HFF-Myc (cell line): ENCODE measurements around the gene PID1.

Source experiments
- DNase-seq: peaks from one replicate; pipeline ENCODE4 v3.0.0-alpha.2; 2011; ENCODE audit warnings: low read depth; ENCODE audit errors: extremely low read depth
- H3K4me3 ChIP-seq: replicated peaks from 2 replicates; pipeline ENCODE4 v1.5.1; 2011; ENCODE audit warnings: low read depth, mild to moderate bottlenecking, control low read depth, low read length
- CTCF ChIP-seq: IDR thresholded peaks from 2 replicates; pipeline ENCODE4 v1.5.1; 2012; ENCODE audit warnings: mild to moderate bottlenecking, low read depth, low read length, control low read depth; ENCODE audit errors: missing control alignments

PID1 gene

DNA sequence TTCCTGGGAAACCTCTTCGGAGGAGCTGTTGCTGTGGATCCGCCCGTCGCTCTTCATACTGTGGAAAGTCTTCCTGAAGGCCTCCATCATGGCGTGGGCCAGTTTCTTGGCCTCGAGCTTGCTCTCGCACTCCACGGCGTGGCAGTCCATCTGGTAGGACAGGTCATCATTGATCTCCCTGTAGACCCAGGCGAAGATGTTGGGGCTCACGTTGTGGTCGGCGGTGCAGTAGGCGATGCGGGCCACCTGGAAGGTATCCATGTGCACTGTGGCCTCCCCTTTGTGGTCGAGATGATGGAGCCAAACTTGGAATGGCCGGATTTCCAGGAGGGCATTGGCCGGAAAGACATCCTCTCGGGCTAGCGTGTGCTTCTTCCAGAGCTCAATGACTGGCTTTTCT lies 245.4 kb downstream of the PID1 start:
- no peak overlapping the region for H3K4me3 ChIP-seq
- no peak for DNase-seq
- no peak for TF ChIP-seq CTCF

DNA sequence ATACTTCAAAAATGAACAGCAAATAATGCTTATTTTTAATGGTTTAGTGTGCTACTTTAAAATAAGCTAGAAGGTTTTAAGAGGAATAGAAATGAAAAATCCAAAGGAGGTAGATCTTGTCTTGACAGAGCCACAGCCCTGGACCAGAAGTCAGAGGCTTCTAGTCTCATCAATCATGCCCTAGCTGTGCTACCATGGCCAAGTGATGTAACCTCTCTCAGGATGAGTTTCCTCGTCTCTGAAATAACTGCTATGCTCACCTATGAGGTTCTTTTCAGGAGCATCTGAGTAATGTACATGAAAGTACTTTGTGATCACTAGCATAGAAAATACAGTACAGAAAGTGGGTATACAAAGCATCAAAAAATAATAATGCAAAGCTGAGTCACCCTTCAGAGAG lies 248.4 kb downstream of the PID1 start:
- no peak for DNase-seq
- TF ChIP-seq CTCF: no peak

DNA sequence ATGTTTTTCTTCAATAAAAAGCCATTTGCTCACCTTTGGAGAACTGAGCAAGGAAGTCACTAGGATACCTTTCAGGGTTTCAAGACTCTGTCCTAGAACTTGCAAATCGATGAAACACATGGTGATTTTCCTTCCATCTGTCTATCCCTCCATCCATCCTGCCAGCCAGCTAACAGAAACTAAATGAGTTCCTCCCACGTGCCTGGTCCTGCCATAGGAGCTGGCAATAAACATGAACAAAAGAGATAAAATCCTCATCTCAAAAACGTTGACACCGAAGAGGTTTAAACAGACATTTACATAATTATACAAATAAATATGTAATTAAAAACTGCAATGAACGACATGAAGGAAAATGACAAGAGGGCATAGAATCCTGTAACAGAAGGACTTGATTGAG lies 249.0 kb downstream of the PID1 start:
- DNase-seq: no peak
- no peak for TF ChIP-seq CTCF

More for the DNA sequence above, 248.4 kb downstream of the PID1 start:
- no peak overlapping the region for H3K4me3 ChIP-seq

GRCh38 chr2:229009816-229010215 lies 261.3 kb downstream of the PID1 start:
- no peak for TF ChIP-seq CTCF
- no peak for DNase-seq

More for the DNA sequence above, 249.0 kb downstream of the PID1 start:
- no peak overlapping the region for H3K4me3 ChIP-seq

DNA sequence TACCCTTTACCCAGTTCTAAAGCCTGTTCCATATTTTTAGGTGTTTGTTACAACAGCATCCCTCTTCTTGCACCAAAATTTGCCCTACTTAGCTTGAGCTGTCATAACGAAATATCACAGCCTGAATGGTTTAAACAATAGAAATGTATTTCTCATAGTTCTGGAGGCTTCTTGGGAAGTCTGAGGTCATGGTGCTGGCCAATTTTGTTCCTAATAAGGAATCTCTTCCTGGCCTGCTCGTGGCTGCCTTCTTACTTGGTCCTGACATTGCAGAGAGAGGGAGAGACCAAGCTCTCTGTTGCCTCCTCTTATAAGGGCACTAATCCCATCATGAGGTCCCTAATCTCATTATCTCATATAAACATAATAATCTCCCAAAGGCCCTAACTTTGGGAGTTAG lies 267.8 kb downstream of the PID1 start:
- no peak for DNase-seq
- no peak for TF ChIP-seq CTCF
- H3K4me3 ChIP-seq: no peak overlapping the region

More at GRCh38 chr2:229009816-229010215, 261.3 kb downstream of the PID1 start:
- no peak overlapping the region for H3K4me3 ChIP-seq

- TF ChIP-seq CTCF: no peak
- DNase-seq: no peak
- H3K4me3 ChIP-seq: no peak overlapping the region
Observed at GRCh38 chr2:229001196-229001595, 269.9 kb downstream of the PID1 start.

DNA sequence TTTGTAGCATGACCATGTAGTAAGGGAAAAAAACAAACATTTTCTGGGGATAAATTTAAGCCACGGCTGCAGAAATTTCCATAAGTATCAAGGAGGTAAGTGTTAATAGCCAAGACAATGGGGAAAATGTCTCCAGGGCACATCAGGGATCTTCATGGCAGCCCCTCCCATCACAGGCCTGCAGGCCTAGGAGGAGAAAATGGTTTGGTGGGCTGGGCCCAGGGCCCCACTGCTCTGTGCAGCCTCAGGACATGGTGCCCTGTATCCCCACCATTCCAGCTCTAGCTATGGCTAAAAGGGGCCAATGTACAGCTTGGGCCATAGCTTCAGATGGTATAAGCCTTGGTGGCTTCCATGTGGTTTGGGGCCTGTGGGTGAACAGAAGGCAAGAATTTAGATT lies 271.8 kb downstream of the PID1 start:
- no peak for DNase-seq
- H3K4me3 ChIP-seq: no peak overlapping the region
- no peak for TF ChIP-seq CTCF
